ENCODE measurements around the gene CD96. TPM values are rescaled to one million over a fixed set of nuclear protein-coding genes. Genes with fewer than 3 reads are reported as not detected.

The CD96 gene
- total RNA-seq, 1 donor from 2014 or later: 0.61 TPM

DNA sequence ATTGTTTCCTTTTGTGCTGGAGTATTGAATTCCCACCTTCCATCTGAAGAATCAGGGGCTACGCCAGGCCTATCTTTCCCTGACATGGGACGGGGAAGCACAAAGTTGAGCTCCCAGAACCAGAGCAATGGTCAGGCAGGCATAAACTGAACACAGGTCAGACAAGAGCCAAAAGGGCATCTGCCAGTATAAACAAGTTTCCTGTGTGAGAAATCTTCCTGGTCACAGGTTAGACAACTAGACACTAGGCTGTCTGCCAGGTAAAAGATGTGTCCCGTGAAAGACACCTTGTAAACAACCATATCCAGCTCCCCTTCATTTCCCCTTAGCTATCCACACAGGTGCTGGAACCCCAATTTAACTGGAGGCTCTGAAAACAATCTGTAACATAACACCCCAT, 44.0 kb upstream of the CD96 start:
- no peak overlapping the region for H2AFZ ChIP-seq (ENCODE audit: low read depth, low read length)
- H3K36me3 Mint-ChIP-seq (ENCODE audit: low read depth, unreplicated experiment): no peaks in the 10 kb centered on the region
- H3K4me1 Mint-ChIP-seq (ENCODE audit: low read depth, unreplicated experiment): peaks cover 3% of the 10 kb centered on the region
- no peaks in the 10 kb centered on the region for H3K36me3 ChIP-seq (ENCODE audit: insufficient read depth, low read length)
- no peak overlapping the region for H3K4me3 Mint-ChIP-seq (ENCODE audit: unreplicated experiment)
- no peak overlapping the region for H3K27ac Mint-ChIP-seq (ENCODE audit: unreplicated experiment)
- DNase-seq (ENCODE audit: low read depth) (no peak), FAIRE-seq (no peak)
- H3K9me3 ChIP-seq (ENCODE audit: insufficient read depth, low read depth, low read length): no peaks in the 10 kb centered on the region
- no peaks in the 10 kb centered on the region for H3K79me2 ChIP-seq (ENCODE audit: insufficient read depth, low read length)
- no peaks in the 10 kb centered on the region for H3K27me3 Mint-ChIP-seq (ENCODE audit: low read depth, unreplicated experiment)
- H3K9me3 Mint-ChIP-seq (ENCODE audit: unreplicated experiment): no peaks in the 10 kb centered on the region
- H3K4me1 ChIP-seq (ENCODE audit: insufficient read depth, low read length): no peaks in the 10 kb centered on the region
- no peak overlapping the region for H3K4me3 ChIP-seq (ENCODE audit: insufficient read depth, low read depth, low read length)
- no peak overlapping the region for H3K27ac ChIP-seq (ENCODE audit: low read depth, low read length)
- no peak overlapping the region for H3K9ac ChIP-seq (ENCODE audit: low read length)
- no peak for TF ChIP-seq EZH2 (IDR thresholded peaks at IDR 0.05; ENCODE audit: insufficient read depth, low read length)
- TF ChIP-seq, protein P1, sequence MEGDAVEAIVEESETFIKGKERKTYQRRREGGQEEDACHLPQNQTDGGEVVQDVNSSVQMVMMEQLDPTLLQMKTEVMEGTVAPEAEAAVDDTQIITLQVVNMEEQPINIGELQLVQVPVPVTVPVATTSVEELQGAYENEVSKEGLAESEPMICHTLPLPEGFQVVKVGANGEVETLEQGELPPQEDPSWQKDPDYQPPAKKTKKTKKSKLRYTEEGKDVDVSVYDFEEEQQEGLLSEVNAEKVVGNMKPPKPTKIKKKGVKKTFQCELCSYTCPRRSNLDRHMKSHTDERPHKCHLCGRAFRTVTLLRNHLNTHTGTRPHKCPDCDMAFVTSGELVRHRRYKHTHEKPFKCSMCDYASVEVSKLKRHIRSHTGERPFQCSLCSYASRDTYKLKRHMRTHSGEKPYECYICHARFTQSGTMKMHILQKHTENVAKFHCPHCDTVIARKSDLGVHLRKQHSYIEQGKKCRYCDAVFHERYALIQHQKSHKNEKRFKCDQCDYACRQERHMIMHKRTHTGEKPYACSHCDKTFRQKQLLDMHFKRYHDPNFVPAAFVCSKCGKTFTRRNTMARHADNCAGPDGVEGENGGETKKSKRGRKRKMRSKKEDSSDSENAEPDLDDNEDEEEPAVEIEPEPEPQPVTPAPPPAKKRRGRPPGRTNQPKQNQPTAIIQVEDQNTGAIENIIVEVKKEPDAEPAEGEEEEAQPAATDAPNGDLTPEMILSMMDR (IDR thresholded peaks at IDR 0.05; ENCODE audit: insufficient read depth, low read depth, low read length): no peak
- H3K27me3 ChIP-seq (ENCODE audit: insufficient read depth, low read length): no peaks in the 10 kb centered on the region
- H4K20me1 ChIP-seq (ENCODE audit: insufficient read depth, low read length): no peaks in the 10 kb centered on the region
- no peak overlapping the region for H3K4me2 ChIP-seq (ENCODE audit: low read length)

DNA sequence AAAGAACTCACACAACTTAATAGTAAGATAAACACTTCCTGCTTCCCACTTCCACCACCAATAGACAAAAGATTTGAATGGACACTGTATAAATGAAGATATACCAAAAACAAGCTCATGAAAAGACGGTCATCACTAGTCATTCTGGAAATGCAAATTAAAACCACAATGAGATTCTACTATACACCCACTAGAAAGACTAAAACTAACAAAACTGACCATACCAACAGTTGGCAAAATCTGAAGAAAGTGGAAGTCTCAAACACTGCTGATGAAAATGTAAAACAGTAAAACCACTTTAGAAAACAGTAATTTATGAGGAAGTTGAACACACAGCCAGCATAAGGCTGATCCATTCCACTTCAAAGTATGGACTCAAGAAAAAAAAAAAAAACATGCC, 35.6 kb upstream of the CD96 start:
- Histone ChIP-seq H3K9ac (ENCODE audit: low read length) (no peak overlapping the region), H2AFZ (ENCODE audit: low read depth, low read length) (no peak overlapping the region), H4K20me1 (ENCODE audit: insufficient read depth, low read length) (no peaks in the 10 kb centered on the region), H3K4me1 (ENCODE audit: insufficient read depth, low read length) (no peaks in the 10 kb centered on the region), H3K4me3 (ENCODE audit: insufficient read depth, low read depth, low read length) (no peak overlapping the region), H3K4me2 (ENCODE audit: low read length) (no peak overlapping the region), H3K27ac (ENCODE audit: low read depth, low read length) (no peak overlapping the region), H3K79me2 (ENCODE audit: insufficient read depth, low read length) (no peaks in the 10 kb centered on the region), H3K9me3 (ENCODE audit: insufficient read depth, low read depth, low read length) (no peaks in the 10 kb centered on the region), H3K27me3 (ENCODE audit: insufficient read depth, low read length) (no peaks in the 10 kb centered on the region), H3K36me3 (ENCODE audit: insufficient read depth, low read length) (no peaks in the 10 kb centered on the region)
- Mint-ChIP-seq H3K27me3 (ENCODE audit: low read depth, unreplicated experiment) (no peaks in the 10 kb centered on the region), H3K4me1 (ENCODE audit: low read depth, unreplicated experiment) (peaks cover 2% of the 10 kb centered on the region), H3K27ac (ENCODE audit: unreplicated experiment) (no peak overlapping the region), H3K4me3 (ENCODE audit: unreplicated experiment) (no peak overlapping the region), H3K36me3 (ENCODE audit: low read depth, unreplicated experiment) (no peaks in the 10 kb centered on the region), H3K9me3 (ENCODE audit: unreplicated experiment) (no peaks in the 10 kb centered on the region)
- TF ChIP-seq, protein P1 (IDR thresholded peaks at IDR 0.05; ENCODE audit: insufficient read depth, low read depth, low read length): no peak
- TF ChIP-seq EZH2 (IDR thresholded peaks at IDR 0.05; ENCODE audit: insufficient read depth, low read length): no peak
- FAIRE-seq (no peak), DNase-seq (ENCODE audit: low read depth) (no peak)

DNA sequence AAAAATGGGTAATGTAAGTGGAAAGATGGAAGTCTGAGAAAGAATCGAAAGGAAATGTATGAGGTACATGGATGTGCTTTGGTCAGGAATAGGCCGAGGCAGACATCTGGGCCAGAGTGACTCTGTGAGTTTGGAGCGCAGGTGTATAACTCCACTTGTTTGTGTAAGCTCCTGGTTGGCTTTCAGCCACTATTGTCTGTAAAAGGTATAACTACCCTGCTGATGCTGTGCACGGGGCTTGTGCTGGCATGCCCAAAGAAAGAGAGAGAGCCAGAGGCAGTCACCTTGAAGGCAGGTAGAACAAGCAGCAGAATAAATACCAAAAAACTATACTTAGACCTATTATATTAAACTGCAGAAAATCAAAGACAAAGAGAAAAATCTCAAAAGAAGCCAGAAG, 32.7 kb upstream of the CD96 start:
- no peak for TF ChIP-seq EZH2 (IDR thresholded peaks at IDR 0.05; ENCODE audit: insufficient read depth, low read length)
- TF ChIP-seq, protein P1 (IDR thresholded peaks at IDR 0.05; ENCODE audit: insufficient read depth, low read depth, low read length): no peak
- no peak overlapping the region for H2AFZ ChIP-seq (ENCODE audit: low read depth, low read length)
- Mint-ChIP-seq H3K4me1 (ENCODE audit: low read depth, unreplicated experiment) (peaks cover 4% of the 10 kb centered on the region), H3K27ac (ENCODE audit: unreplicated experiment) (no peak overlapping the region), H3K27me3 (ENCODE audit: low read depth, unreplicated experiment) (no peaks in the 10 kb centered on the region), H3K4me3 (ENCODE audit: unreplicated experiment) (no peak overlapping the region), H3K36me3 (ENCODE audit: low read depth, unreplicated experiment) (no peaks in the 10 kb centered on the region), H3K9me3 (ENCODE audit: unreplicated experiment) (no peaks in the 10 kb centered on the region)
- H3K27me3 ChIP-seq (ENCODE audit: insufficient read depth, low read length): no peaks in the 10 kb centered on the region
- FAIRE-seq (no peak), DNase-seq (ENCODE audit: low read depth) (no peak)
- no peak overlapping the region for H3K4me2 ChIP-seq (ENCODE audit: low read length)
- H3K9me3 ChIP-seq (ENCODE audit: insufficient read depth, low read depth, low read length): no peaks in the 10 kb centered on the region
- no peaks in the 10 kb centered on the region for H3K4me1 ChIP-seq (ENCODE audit: insufficient read depth, low read length)
- no peaks in the 10 kb centered on the region for H4K20me1 ChIP-seq (ENCODE audit: insufficient read depth, low read length)
- H3K4me3 ChIP-seq (ENCODE audit: insufficient read depth, low read depth, low read length): no peak overlapping the region
- H3K27ac ChIP-seq (ENCODE audit: low read depth, low read length): no peak overlapping the region
- H3K79me2 ChIP-seq (ENCODE audit: insufficient read depth, low read length): no peaks in the 10 kb centered on the region
- no peak overlapping the region for H3K9ac ChIP-seq (ENCODE audit: low read length)
- H3K36me3 ChIP-seq (ENCODE audit: insufficient read depth, low read length): no peaks in the 10 kb centered on the region
